ENCODE measurements around the gene MINDY2.
"Not testable (repeated sequence)": the region's sequence is repeated elsewhere in the genome, so short reads cannot be mapped to it uniquely, and the experiment has no call there.

Gene MINDY2

DNA sequence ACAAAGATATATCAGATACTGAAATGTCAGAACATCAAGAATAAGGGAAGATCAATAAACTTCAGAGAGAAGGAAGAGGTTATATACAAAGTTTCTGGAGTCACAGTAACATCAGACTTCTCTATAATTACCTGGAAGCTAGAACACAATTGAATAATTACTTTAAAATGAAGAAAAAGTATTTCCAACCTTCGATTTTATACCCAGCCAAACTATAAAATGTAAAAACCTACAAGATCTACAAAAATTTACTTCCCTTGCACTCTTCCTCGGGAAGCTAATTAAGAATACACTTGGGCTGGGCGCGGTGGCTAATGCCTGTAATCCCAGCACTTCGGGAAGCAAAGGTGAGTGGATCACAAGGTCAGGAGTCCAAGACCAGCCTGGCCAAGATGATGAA lies 6.6 kb upstream of the MINDY2 start:
- no peak for DNase-seq (ENCODE audit: low read depth)
- no peak overlapping the region for H3K4me3 ChIP-seq (ENCODE audit: low read depth, low read length)
- TF ChIP-seq, protein P1, sequence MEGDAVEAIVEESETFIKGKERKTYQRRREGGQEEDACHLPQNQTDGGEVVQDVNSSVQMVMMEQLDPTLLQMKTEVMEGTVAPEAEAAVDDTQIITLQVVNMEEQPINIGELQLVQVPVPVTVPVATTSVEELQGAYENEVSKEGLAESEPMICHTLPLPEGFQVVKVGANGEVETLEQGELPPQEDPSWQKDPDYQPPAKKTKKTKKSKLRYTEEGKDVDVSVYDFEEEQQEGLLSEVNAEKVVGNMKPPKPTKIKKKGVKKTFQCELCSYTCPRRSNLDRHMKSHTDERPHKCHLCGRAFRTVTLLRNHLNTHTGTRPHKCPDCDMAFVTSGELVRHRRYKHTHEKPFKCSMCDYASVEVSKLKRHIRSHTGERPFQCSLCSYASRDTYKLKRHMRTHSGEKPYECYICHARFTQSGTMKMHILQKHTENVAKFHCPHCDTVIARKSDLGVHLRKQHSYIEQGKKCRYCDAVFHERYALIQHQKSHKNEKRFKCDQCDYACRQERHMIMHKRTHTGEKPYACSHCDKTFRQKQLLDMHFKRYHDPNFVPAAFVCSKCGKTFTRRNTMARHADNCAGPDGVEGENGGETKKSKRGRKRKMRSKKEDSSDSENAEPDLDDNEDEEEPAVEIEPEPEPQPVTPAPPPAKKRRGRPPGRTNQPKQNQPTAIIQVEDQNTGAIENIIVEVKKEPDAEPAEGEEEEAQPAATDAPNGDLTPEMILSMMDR (IDR thresholded peaks at IDR 0.05; ENCODE audit: insufficient read depth, low read depth, low read length, missing control alignments) = no peak

DNA sequence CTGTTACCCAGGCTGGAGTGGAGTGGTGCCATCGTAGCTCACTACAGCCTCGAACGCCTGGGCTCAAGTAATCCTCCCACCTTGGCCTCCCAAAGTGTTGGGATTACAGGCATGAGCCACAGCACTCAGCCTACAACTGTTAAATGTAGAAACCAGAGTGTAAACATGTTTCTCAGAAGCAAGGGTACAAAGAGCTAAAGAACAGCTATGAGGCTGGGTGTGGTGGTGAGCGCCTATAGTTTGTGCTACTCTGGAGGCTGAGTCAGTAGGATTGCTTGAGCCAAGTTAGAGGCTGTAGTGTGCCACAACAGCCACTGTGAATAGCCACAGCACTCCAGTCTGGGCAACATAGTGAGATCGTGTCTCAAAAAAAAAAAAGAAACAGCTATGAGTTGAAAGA lies 4.8 kb upstream of the MINDY2 start:
- TF ChIP-seq, protein P1 (IDR thresholded peaks at IDR 0.05; ENCODE audit: insufficient read depth, low read depth, low read length, missing control alignments) = no peak

DNA sequence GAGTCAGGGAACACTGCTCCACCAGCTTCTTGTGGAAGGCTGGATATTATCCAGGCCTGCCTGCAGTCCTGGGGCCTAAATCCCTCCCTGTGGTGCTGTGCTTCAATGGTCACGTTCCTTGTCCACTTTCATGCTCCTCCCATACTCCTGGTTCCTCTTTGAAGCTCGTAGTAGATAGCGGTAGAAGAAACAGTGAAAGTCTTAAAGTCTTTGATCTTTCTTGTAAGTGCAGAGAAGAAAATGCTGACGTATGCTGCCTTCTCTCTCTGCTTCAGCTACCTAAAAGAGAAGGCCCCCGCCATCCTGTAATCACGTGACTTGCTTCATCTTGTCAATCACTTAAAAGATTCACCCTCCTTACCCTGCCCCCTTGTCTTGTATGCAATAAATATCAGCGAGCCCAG lies 2.5 kb upstream of the MINDY2 start:
- not testable (repeated sequence) for DNase-seq (ENCODE audit: low read depth); H3K4me3 ChIP-seq (ENCODE audit: low read depth, low read length)

More for the DNA sequence above, 4.8 kb upstream of the MINDY2 start:
- no peak overlapping the region for H3K4me3 ChIP-seq (ENCODE audit: low read depth, low read length)
- DNase-seq (ENCODE audit: low read depth) = no peak

DNA sequence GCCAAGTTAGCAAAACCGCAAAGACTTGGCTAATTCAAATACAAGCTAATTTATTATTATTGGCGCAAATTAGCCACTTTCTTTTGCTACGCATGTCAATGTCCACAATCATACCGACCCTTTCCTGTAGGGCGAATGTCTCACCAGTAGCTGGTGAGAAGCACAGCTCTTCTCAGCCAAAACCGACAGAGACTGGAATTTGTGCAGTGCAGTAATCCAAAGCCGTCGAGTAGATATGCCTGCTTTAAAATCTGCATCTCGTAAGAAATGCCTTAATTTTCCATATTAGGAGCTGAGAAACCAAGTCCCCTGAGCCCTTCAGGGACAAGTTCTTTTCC lies 614 bp upstream of the MINDY2 start:
- peak; percentile 66 for DNase-seq (ENCODE audit: low read depth)
- peak overlapping the region; percentile 90 for H3K4me3 ChIP-seq (ENCODE audit: low read depth, low read length)
- TF ChIP-seq, protein P1 (IDR thresholded peaks at IDR 0.05; ENCODE audit: insufficient read depth, low read depth, low read length, missing control alignments) = no peak

DNA sequence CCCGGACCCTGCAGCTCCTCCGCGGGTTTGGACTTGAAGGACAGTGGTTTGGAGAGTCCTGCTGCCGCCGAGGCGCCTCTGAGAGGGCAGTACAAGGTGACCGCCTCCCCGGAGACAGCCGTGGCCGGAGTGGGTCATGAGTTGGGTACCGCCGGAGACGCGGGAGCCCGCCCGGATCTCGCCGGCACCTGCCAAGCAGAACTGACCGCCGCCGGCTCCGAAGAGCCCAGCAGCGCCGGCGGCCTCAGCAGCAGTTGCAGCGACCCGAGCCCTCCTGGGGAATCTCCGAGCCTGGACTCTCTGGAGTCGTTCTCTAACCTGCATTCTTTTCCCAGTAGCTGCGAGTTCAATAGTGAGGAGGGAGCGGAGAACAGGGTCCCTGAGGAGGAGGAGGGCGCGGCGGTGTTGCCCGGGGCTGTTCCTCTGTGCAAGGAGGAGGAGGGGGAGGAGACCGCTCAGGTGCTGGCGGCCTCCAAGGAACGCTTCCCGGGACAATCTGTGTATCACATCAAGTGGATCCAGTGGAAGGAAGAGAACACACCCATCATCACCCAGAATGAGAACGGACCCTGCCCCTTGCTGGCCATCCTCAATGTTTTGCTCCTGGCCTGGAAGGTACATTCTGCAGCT lies 634 bp downstream of the MINDY2 start:
- DNase-seq (ENCODE audit: low read depth) = peak; percentile 41
- TF ChIP-seq, protein P1 (IDR thresholded peaks at IDR 0.05; ENCODE audit: insufficient read depth, low read depth, low read length, missing control alignments) = no peak
- peak overlapping the region; percentile 90 for H3K4me3 ChIP-seq (ENCODE audit: low read depth, low read length)

DNA sequence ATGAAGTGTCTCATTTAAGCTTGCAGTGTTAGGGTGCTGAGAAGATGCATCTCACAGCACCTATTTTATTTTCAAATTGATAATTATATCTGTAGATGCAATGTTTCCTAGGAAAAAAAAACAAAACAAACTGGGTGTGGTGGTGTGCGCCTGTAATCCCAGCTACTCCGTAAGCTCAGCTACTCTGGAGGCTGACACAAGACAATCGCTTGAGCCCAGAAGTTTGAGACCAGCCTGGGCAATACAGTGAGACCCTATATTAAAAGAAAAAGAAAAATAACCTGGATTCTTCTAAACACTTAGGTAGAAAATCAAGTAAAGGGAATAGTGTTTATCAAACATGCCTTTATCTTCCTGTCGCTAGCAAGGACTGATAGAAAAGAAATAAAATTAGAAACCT lies 1.9 kb downstream of the MINDY2 start:
- peak overlapping the region; percentile 90 for H3K4me3 ChIP-seq (ENCODE audit: low read depth, low read length)

DNA sequence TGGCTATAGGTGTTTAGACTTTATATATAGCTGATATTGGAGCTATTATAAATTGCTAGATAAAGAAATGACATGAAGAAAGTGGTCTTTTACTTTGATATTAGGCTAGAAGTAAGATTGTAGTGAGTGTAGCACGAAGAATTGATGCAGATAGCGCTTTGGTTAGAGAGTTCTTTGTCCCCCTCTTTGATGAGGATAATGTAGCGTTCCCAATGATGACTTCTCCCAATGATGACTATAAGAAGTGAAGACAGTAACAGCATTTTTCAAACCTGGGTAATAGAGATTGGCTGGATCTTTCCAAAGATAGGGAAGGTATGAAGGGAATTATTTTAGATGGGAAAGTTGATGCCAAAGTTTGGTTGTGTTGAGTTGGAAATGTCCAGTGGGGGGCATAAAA lies 4.3 kb downstream of the MINDY2 start:
- H3K4me3 ChIP-seq (ENCODE audit: low read depth, low read length) = no peak overlapping the region
- TF ChIP-seq, protein P1 (IDR thresholded peaks at IDR 0.05; ENCODE audit: insufficient read depth, low read depth, low read length, missing control alignments) = no peak
- no peak for DNase-seq (ENCODE audit: low read depth)

More for the DNA sequence above, 1.9 kb downstream of the MINDY2 start:
- DNase-seq (ENCODE audit: low read depth) = no peak
- TF ChIP-seq, protein P1 (IDR thresholded peaks at IDR 0.05; ENCODE audit: insufficient read depth, low read depth, low read length, missing control alignments) = no peak
